HepG2 (cell line): ENCODE measurements around the gene ANTXR1. TPM values are rescaled to one million over a fixed set of nuclear protein-coding genes. Genes with fewer than 3 reads are reported as not detected.

Experiments
- ATAC-seq: fragments of 200-7000 bp; cut with Tn5 transposase; 3 replicates; pipeline ENCODE4 v1.9.1; 2020; ENCODE audit warnings: mild to moderate bottlenecking, moderate library complexity
- BruUV-seq: library from RNA; stranded (reverse); fragments of 400-500 nt; replicated peaks from 2 replicates; lab custom pipeline; 2021; lab: Mats Ljungman, UMichigan
- CTCF ChIA-PET: fragments of 300-600 bp; formaldehyde crosslinking; extraction: SDS; loops from one replicate; lab custom pipeline; 2021; ENCODE audit warnings: low total read pairs, inconsistent platforms, low intra/inter-chr PET ratio; lab: Yijun Ruan, JAX
- POLR2A ChIA-PET: fragments of 350-600 bp; sonication (Branson Sonifier 250); formaldehyde crosslinking; loops from one replicate; lab custom pipeline; 2020; ENCODE audit warnings: antibody characterized with exemption, inconsistent platforms; lab: Yijun Ruan, JAX
- DNase-seq: peaks from one replicate; pipeline ENCODE4 v3.0.0-alpha.2; 2015; ENCODE audit warnings: low spot score
- FAIRE-seq: peaks from 3 replicates; lab custom pipeline; 2011; peaks lifted over from hg19 to GRCh38; lab: Jason Lieb, UNC
- H2AFZ ChIP-seq: one replicate; pipeline ENCODE4 v1.6.1; 2011; ENCODE audit warnings: low read length, inconsistent platforms
- H3K27ac ChIP-seq: fragments of 300-600 bp; 3 replicates; pipeline ENCODE4 v1.8.0; 2011; ENCODE audit warnings: mixed run types, mild to moderate bottlenecking, mixed read lengths, low read length, inconsistent platforms; ENCODE audit not compliant: insufficient read depth; ENCODE audit errors: extremely low read length
- H3K27me3 ChIP-seq, 2 experiments: fragments of 200-600 bp in 1 of 2; 2 replicates in 1 of 2; 3 replicates in 1 of 2; pipeline versions ENCODE4 v1.6.0 to v1.8.0; 2011; ENCODE audit warnings: low read length in 2 of 2, mild to moderate bottlenecking in 2 of 2, moderate library complexity in 2 of 2, inconsistent platforms in 1 of 2; ENCODE audit not compliant: insufficient read depth in 2 of 2, control insufficient read depth in 1 of 2
- H3K36me3 ChIP-seq, 2 experiments: fragments of 200-600 bp in 1 of 2; replicated peaks in 1 of 2; 2 replicates in 1 of 2; 3 replicates in 1 of 2; pipeline versions ENCODE4 v1.5.1 to v1.8.0; 2011; ENCODE audit warnings: low read length in 2 of 2, inconsistent platforms in 1 of 2; ENCODE audit not compliant: insufficient read depth in 2 of 2, control insufficient read depth in 1 of 2
- H3K4me1 ChIP-seq: 2 replicates; pipeline ENCODE4 v1.5.1; 2012; ENCODE audit warnings: low read length, inconsistent platforms; ENCODE audit not compliant: insufficient read depth
- H3K4me2 ChIP-seq: 2 replicates; pipeline ENCODE4 v1.6.0; 2011; ENCODE audit warnings: low read depth, low read length, inconsistent platforms
- H3K4me3 ChIP-seq, 3 experiments: fragments of 200-600 bp in 1 of 3; sonication (generic), shearing (Covaris generic) in 1 of 3; replicated peaks in 1 of 3; 2 replicates each; pipeline ENCODE4 v1.5.1; 2011 to 2016; ENCODE audit warnings: low read length in 3 of 3, inconsistent platforms in 2 of 3, low read depth in 2 of 3, mild to moderate bottlenecking in 2 of 3, control low read depth in 1 of 3, mixed read lengths in 1 of 3; ENCODE audit not compliant: insufficient read depth in 1 of 3
- H3K79me2 ChIP-seq: one replicate; pipeline ENCODE4 v1.6.1; 2011; ENCODE audit warnings: low read length, inconsistent platforms; ENCODE audit not compliant: insufficient read depth
- H3K9ac ChIP-seq: 2 replicates; pipeline ENCODE4 v1.6.0; 2011; ENCODE audit warnings: mild to moderate bottlenecking, low read depth, low read length, inconsistent platforms; ENCODE audit not compliant: insufficient read depth
- H3K9me3 ChIP-seq: 2 replicates; pipeline ENCODE4 v1.5.1; 2012; ENCODE audit warnings: mild to moderate bottlenecking, low read length
- H4K20me1 ChIP-seq: 2 replicates; pipeline ENCODE4 v1.6.0; 2011; ENCODE audit warnings: inconsistent platforms, mild to moderate bottlenecking, low read length, moderate library complexity; ENCODE audit not compliant: insufficient read depth
- HDAC1 ChIP-seq: sonication (generic); formaldehyde crosslinking; IDR thresholded peaks from 2 replicates; pipeline ENCODE4 v1.5.1; 2020; ENCODE audit warnings: mild to moderate bottlenecking, missing genetic modification reagents
- JARID2 ChIP-seq: sonication (generic); formaldehyde crosslinking; IDR thresholded peaks from 2 replicates; pipeline ENCODE4 v1.8.1; 2023; ENCODE audit warnings: missing genetic modification reagents, inconsistent platforms; ENCODE audit not compliant: insufficient replicate concordance
- NR2F2 ChIP-seq: IDR thresholded peaks from 2 replicates; pipeline ENCODE4 v1.6.1; 2012; ENCODE audit warnings: low read depth, inconsistent platforms, borderline replicate concordance
- PRPF4 ChIP-seq: fragments of 200-400 bp; formaldehyde crosslinking; IDR thresholded peaks from 2 replicates; pipeline ENCODE4 v1.6.1; 2016; ENCODE audit warnings: low read length, low read depth; ENCODE audit not compliant: poor library complexity, severe bottlenecking
- SP4 ChIP-seq: sonication (generic); formaldehyde crosslinking; IDR thresholded peaks from 2 replicates; pipeline ENCODE4 v1.8.1; 2023; ENCODE audit warnings: mild to moderate bottlenecking, missing genetic modification reagents
- ZNF136 ChIP-seq: sonication (generic); formaldehyde crosslinking; IDR thresholded peaks from 2 replicates; pipeline ENCODE4 v1.8.1; 2022; ENCODE audit warnings: low read depth, mild to moderate bottlenecking, moderate library complexity, missing genetic modification reagents
- ZNF207 ChIP-seq: fragments of 450-650 bp; IDR thresholded peaks from 2 replicates; pipeline ENCODE4 v1.6.1; 2016; ENCODE audit warnings: antibody characterized with exemption, borderline replicate concordance
- ZNF329 ChIP-seq: sonication (generic); formaldehyde crosslinking; IDR thresholded peaks from 2 replicates; pipeline ENCODE4 v1.9.0; 2021; ENCODE audit warnings: low read depth, mild to moderate bottlenecking, missing genetic modification reagents
- WGBS: methylation state at CpG from one replicate; pipeline ENCODE4 v1.1.6; 2017; ENCODE audit warnings: low lambda C conversion rate; 5-methylcytosine and 5-hydroxymethylcytosine counted together
- in situ Hi-C: cut with HindIII; loops from 2 replicates; pipeline ENCODE4 v1.10.0; 2017; ENCODE audit warnings: low pct_unique_long_range_greater_than_20kb; ENCODE audit not compliant: extremely low pct_ligation_motif_present
- intact Hi-C: fragments of 100-400 bp; cut with micrococcal nuclease; formaldehyde crosslinking; loops from one replicate; pipeline ENCODE4 v1.10.0; 2022; ENCODE audit not compliant: unreplicated experiment
- polyA plus RNA-seq, 8 experiments: library from polyadenylated mRNA; depleted of rRNA in 3 of 8; stranded (reverse) in 7 of 8; unstranded in 1 of 8; fragments of >200 nt; fragmentation: Illumina TruSeq in 4 of 8; extraction: Trizol in 4 of 8; gene quantifications; 2 replicates each; pipeline versions ENCODE4 v1.2.1 to v1.2.3, GENCODE V29; 2011 to 2016; ENCODE audit warnings: low read depth in 4 of 8, missing spikeins in 1 of 8, mixed read lengths in 1 of 8; ENCODE audit not compliant: insufficient read depth in 1 of 8
- total RNA-seq, 5 experiments: library from RNA; depleted of rRNA; stranded (reverse); fragments of >200 nt; fragmentation: Illumina TruSeq; extraction: Trizol; gene quantifications; 2 replicates each; pipeline ENCODE4 v1.2.3, GENCODE V29; 2016; ENCODE audit warnings: low read depth in 1 of 5
- TF ChIP-seq, protein P1 (sequence below): sonication (generic); formaldehyde crosslinking; IDR thresholded peaks from 2 replicates; pipeline ENCODE4 v1.5.0; 2020; ENCODE audit warnings: mild to moderate bottlenecking, missing genetic modification reagents
- TF ChIP-seq, protein P2 (sequence below), 2 experiments: fragments of 450-650 bp in 1 of 2; sonication (generic) in 1 of 2; formaldehyde crosslinking; IDR thresholded peaks; 2 replicates each; pipeline versions ENCODE4 v1.5.0 to v1.8.0; 2020 to 2022; ENCODE audit warnings: mild to moderate bottlenecking in 1 of 2, missing genetic modification reagents in 1 of 2
- TF ChIP-seq, protein P3 (sequence below): sonication (generic); formaldehyde crosslinking; IDR thresholded peaks from 2 replicates; pipeline ENCODE4 v1.4.0; 2020; ENCODE audit warnings: mild to moderate bottlenecking, missing genetic modification reagents, borderline replicate concordance
- TF ChIP-seq, protein P4 (sequence below): sonication (generic); formaldehyde crosslinking; IDR thresholded peaks from 2 replicates; pipeline ENCODE4 v1.4.0; 2020; ENCODE audit warnings: mild to moderate bottlenecking, missing genetic modification reagents

The ANTXR1 gene
- total and polyA plus RNA-seq, 2 of the 13 experiments (the other 11 are each of a cell fraction or from before 2014, with no cell fraction given) = 4.5 to 12.7 TPM

DNA sequence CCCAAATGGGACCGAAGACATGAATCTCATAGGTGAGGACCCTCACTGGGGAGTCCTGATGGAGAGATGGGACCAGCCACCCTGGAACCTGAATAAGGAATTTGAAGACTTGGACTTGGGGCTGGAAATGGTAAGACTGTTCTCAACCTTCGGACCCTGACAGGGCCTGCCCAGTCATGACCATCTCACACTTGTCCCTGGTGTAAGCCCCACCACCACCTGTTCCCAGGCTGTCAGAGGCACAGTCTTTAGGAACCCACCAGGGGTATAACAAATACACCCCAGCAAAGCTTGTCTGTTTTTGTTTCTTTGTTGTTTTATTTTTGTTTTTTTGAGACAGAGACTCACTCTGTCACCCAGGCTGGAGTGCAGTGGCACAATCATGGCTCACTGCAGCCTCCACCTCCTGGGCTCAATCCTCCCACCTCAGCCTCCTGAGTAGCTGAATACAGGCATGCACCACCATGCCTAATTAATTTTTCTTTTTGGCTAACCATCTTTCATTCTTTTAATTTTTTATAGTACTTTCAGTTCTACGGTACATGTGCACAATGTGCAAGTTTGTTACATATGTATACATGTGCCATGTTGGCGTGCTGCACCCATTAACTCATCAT is 267.9 kb downstream of the ANTXR1 start (continued):
- TF ChIP-seq, protein P1, sequence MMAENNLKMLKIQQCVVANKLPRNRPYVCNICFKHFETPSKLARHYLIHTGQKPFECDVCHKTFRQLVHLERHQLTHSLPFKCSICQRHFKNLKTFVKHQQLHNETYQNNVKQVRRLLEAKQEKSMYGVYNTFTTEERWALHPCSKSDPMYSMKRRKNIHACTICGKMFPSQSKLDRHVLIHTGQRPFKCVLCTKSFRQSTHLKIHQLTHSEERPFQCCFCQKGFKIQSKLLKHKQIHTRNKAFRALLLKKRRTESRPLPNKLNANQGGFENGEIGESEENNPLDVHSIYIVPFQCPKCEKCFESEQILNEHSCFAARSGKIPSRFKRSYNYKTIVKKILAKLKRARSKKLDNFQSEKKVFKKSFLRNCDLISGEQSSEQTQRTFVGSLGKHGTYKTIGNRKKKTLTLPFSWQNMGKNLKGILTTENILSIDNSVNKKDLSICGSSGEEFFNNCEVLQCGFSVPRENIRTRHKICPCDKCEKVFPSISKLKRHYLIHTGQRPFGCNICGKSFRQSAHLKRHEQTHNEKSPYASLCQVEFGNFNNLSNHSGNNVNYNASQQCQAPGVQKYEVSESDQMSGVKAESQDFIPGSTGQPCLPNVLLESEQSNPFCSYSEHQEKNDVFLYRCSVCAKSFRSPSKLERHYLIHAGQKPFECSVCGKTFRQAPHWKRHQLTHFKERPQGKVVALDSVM = peak; percentile 92
- TF ChIP-seq HDAC1 = no peak
- TF ChIP-seq SP4 = no peak

DNA sequence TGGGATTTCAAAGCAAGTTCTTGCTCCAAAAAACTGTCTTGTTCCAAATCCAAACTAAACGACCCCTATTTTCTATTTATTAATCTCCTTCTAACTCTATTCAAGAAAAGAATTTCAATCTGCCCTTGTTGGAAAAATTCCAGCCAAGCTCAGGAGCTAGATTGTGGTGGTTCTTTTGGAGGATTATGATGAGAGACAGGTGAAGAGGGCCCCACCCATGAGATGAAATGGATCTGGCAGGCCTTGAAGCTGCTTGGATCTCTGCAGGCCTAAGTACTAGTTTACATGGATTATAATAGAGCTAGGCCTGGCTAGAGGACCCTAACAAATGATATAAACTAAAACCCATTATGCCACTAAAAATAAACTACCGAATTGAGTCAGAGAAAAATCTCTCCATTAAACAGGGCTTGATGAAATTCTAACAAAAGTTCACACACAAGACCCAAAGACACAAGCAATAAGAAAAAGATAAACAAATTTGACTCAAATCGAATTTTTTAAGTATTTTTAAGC is 272.5 kb downstream of the ANTXR1 start:
- Histone ChIP-seq H3K27me3 (no peaks in the 10 kb centered on the region), H3K4me1 (peaks cover 45% of the 10 kb centered on the region), H3K79me2 (peaks cover 9% of the 10 kb centered on the region), H4K20me1 (no peaks in the 10 kb centered on the region), H3K36me3 (peaks cover 0 to 11% of the 10 kb centered on the region in 2 experiments; a peak in 2 of 5 replicates), H3K9me3 (no peaks in the 10 kb centered on the region), H3K27ac (no peak overlapping the region), H3K9ac (no peak overlapping the region), H2AFZ (no peak overlapping the region), H3K4me2 (no peak overlapping the region), H3K4me3 (no peak overlapping the region)
- BruUV-seq = no TSS peak
- in situ Hi-C loops (no loop called here), intact Hi-C loops (no loop called here)
- no peak for DNase-seq
- 68% methylated on average over 3 of the region's 3 CpGs for WGBS
- ChIA-PET POLR2A (no interaction called here), CTCF (no interaction called here)
- ATAC-seq = no peak
- no peak for FAIRE-seq
- TF ChIP-seq, protein P2, sequence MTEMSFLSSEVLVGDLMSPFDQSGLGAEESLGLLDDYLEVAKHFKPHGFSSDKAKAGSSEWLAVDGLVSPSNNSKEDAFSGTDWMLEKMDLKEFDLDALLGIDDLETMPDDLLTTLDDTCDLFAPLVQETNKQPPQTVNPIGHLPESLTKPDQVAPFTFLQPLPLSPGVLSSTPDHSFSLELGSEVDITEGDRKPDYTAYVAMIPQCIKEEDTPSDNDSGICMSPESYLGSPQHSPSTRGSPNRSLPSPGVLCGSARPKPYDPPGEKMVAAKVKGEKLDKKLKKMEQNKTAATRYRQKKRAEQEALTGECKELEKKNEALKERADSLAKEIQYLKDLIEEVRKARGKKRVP (CRISPR knock-in tag; IDR thresholded peaks at IDR 0.05) = no peak
- no peak for TF ChIP-seq ZNF207
- TF ChIP-seq, protein P3, sequence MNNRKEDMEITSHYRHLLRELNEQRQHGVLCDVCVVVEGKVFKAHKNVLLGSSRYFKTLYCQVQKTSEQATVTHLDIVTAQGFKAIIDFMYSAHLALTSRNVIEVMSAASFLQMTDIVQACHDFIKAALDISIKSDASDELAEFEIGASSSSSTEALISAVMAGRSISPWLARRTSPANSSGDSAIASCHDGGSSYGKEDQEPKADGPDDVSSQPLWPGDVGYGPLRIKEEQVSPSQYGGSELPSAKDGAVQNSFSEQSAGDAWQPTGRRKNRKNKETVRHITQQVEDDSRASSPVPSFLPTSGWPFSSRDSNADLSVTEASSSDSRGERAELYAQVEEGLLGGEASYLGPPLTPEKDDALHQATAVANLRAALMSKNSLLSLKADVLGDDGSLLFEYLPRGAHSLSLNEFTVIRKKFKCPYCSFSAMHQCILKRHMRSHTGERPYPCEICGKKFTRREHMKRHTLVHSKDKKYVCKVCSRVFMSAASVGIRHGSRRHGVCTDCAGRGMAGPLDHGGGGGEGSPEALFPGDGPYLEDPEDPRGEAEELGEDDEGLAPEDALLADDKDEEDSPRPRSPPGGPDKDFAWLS (CRISPR knock-in tag) = no peak
- no peak for TF ChIP-seq NR2F2
- TF ChIP-seq JARID2 (CRISPR knock-in tag) = no peak
- TF ChIP-seq, protein P4, sequence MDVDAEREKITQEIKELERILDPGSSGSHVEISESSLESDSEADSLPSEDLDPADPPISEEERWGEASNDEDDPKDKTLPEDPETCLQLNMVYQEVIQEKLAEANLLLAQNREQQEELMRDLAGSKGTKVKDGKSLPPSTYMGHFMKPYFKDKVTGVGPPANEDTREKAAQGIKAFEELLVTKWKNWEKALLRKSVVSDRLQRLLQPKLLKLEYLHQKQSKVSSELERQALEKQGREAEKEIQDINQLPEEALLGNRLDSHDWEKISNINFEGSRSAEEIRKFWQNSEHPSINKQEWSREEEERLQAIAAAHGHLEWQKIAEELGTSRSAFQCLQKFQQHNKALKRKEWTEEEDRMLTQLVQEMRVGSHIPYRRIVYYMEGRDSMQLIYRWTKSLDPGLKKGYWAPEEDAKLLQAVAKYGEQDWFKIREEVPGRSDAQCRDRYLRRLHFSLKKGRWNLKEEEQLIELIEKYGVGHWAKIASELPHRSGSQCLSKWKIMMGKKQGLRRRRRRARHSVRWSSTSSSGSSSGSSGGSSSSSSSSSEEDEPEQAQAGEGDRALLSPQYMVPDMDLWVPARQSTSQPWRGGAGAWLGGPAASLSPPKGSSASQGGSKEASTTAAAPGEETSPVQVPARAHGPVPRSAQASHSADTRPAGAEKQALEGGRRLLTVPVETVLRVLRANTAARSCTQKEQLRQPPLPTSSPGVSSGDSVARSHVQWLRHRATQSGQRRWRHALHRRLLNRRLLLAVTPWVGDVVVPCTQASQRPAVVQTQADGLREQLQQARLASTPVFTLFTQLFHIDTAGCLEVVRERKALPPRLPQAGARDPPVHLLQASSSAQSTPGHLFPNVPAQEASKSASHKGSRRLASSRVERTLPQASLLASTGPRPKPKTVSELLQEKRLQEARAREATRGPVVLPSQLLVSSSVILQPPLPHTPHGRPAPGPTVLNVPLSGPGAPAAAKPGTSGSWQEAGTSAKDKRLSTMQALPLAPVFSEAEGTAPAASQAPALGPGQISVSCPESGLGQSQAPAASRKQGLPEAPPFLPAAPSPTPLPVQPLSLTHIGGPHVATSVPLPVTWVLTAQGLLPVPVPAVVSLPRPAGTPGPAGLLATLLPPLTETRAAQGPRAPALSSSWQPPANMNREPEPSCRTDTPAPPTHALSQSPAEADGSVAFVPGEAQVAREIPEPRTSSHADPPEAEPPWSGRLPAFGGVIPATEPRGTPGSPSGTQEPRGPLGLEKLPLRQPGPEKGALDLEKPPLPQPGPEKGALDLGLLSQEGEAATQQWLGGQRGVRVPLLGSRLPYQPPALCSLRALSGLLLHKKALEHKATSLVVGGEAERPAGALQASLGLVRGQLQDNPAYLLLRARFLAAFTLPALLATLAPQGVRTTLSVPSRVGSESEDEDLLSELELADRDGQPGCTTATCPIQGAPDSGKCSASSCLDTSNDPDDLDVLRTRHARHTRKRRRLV (CRISPR knock-in tag) = no peak
- TF ChIP-seq ZNF136 (CRISPR knock-in tag) = no peak
- no peak for TF ChIP-seq PRPF4
- no peak for TF ChIP-seq ZNF329
